ENCODE data around the gene PPOX. TPM values are rescaled to one million over a fixed set of nuclear protein-coding genes. Genes with fewer than 3 reads are reported as not detected.
A peak's percentile ranks its signal among the peaks of the same experiment; 100 is the strongest.

PPOX gene
- total RNA-seq, 1 donor from 2014 or later: 28.3 TPM

DNA sequence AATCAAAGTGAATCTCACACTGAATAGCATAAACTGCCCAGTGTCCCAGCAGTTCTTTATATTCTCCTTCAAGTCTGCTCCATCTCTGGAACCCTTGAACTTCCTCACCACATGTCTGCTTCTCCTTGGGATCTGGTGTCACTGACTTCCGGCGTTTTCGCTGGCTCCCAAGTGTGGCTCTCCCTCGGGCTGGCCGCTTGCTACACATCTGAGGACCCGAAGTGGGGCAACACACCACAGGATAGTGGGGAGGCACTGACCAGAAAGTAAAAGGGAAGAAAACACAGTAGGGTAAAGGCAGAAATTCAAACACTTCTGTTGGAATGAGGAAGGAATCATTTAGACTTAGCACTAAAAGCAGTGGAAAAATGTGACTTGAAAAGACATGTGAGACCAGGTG is 43.3 kb upstream of the PPOX start:
- H3K27me3 ChIP-seq (ENCODE audit: control insufficient read depth, insufficient read depth, low read length): no peaks in the 10 kb centered on the region
- TF ChIP-seq, protein P1, sequence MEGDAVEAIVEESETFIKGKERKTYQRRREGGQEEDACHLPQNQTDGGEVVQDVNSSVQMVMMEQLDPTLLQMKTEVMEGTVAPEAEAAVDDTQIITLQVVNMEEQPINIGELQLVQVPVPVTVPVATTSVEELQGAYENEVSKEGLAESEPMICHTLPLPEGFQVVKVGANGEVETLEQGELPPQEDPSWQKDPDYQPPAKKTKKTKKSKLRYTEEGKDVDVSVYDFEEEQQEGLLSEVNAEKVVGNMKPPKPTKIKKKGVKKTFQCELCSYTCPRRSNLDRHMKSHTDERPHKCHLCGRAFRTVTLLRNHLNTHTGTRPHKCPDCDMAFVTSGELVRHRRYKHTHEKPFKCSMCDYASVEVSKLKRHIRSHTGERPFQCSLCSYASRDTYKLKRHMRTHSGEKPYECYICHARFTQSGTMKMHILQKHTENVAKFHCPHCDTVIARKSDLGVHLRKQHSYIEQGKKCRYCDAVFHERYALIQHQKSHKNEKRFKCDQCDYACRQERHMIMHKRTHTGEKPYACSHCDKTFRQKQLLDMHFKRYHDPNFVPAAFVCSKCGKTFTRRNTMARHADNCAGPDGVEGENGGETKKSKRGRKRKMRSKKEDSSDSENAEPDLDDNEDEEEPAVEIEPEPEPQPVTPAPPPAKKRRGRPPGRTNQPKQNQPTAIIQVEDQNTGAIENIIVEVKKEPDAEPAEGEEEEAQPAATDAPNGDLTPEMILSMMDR (IDR thresholded peaks at IDR 0.05; ENCODE audit: insufficient read depth, low read length, poor library complexity, severe bottlenecking): no peak
- H3K36me3 ChIP-seq (ENCODE audit: control insufficient read depth, insufficient read depth, low read length): peaks cover 2% of the 10 kb centered on the region
- DNase-seq (ENCODE audit: low read depth): no peak
- no peak overlapping the region for H3K4me3 ChIP-seq (ENCODE audit: low read depth, low read length)

DNA sequence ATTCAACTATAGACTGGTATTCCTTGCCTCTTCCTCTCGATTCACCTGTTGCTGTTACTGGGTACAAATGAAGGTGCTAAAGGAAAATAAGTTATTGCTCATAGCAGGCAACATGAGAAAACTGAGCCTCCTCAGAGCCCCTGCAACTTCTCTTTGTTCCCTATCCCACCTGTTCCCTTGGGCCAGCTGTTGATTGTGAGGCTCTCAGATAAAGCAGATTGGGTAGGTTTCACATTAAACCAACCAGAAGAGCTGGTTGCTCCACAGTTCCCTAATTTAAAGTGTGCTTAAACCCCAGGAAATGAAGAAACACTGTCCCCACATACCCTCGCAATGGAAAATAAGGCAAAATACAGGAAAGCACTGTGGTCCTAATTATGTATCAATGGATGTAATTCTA is 38.6 kb upstream of the PPOX start:
- Histone ChIP-seq H3K27me3 (ENCODE audit: control insufficient read depth, insufficient read depth, low read length) (no peaks in the 10 kb centered on the region), H3K36me3 (ENCODE audit: control insufficient read depth, insufficient read depth, low read length) (no peaks in the 10 kb centered on the region), H3K4me3 (ENCODE audit: low read depth, low read length) (no peak overlapping the region)
- TF ChIP-seq, protein P1 (IDR thresholded peaks at IDR 0.05; ENCODE audit: insufficient read depth, low read length, poor library complexity, severe bottlenecking): no peak
- no peak for DNase-seq (ENCODE audit: low read depth)

DNA sequence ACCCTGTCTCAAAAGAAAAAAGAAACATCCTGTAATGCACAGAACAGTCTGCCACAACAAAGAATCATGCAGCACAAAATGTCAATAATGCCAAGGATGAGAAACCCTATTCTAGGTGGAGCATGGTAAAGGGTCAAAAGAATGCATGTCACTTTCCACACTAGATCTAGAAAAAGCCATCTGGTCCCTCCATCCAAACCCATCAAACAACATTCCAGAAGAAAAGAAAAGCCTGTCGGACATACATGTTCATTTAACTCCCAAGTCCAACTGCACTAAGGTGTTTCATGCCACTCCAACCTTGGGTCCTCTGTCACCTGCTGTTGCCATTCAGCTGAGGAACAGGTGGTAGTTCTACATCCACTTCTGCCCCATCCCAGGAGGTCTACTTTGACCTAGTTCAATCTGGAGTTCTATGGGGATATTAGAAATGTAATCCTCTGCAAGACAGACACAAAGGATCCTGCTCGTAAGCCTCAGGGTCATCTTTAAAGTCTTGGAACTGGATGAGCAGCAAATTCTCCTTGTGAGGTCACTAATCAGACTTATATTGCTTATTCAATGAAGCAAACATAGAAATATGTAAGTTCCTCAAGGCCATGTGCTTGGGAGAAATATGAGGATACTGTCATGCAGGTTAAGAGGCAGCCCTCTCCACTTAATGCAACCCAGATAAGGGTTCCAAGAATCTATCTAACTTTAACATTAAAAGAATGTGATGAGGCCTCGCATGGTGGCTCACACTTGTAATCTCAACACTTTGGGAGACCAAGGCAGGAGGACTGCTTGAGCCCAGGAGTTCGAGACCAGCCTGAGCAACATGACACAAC is 37.4 kb upstream of the PPOX start:
- TF ChIP-seq, protein P1 (IDR thresholded peaks at IDR 0.05; ENCODE audit: insufficient read depth, low read length, poor library complexity, severe bottlenecking): no peak
- DNase-seq (ENCODE audit: low read depth): no peak
- Histone ChIP-seq H3K27me3 (ENCODE audit: control insufficient read depth, insufficient read depth, low read length) (no peaks in the 10 kb centered on the region), H3K4me3 (ENCODE audit: low read depth, low read length) (no peak overlapping the region), H3K36me3 (ENCODE audit: control insufficient read depth, insufficient read depth, low read length) (no peaks in the 10 kb centered on the region)

DNA sequence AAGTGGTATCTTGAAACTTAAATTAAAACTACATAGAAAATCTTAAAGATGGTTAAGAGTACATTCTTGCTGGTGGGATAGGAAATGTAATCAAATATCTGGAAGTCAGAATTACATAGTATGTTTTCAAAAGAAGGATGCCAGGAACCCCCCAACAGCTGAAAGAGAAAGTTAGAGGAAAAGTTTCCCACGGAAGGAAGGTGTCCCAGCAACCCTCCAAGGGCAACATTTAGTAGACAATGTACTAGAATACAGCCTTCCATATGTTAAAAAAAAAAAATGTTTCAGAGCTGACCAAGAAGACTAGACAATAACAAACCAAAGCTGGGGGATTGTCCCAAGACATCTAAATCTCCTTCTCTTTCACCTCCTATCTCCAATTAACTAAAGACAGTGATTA is 36.0 kb upstream of the PPOX start:
- H3K36me3 ChIP-seq (ENCODE audit: control insufficient read depth, insufficient read depth, low read length): no peaks in the 10 kb centered on the region
- no peaks in the 10 kb centered on the region for H3K27me3 ChIP-seq (ENCODE audit: control insufficient read depth, insufficient read depth, low read length)
- no peak overlapping the region for H3K4me3 ChIP-seq (ENCODE audit: low read depth, low read length)
- no peak for DNase-seq (ENCODE audit: low read depth)
- TF ChIP-seq, protein P1 (IDR thresholded peaks at IDR 0.05; ENCODE audit: insufficient read depth, low read length, poor library complexity, severe bottlenecking): no peak

DNA sequence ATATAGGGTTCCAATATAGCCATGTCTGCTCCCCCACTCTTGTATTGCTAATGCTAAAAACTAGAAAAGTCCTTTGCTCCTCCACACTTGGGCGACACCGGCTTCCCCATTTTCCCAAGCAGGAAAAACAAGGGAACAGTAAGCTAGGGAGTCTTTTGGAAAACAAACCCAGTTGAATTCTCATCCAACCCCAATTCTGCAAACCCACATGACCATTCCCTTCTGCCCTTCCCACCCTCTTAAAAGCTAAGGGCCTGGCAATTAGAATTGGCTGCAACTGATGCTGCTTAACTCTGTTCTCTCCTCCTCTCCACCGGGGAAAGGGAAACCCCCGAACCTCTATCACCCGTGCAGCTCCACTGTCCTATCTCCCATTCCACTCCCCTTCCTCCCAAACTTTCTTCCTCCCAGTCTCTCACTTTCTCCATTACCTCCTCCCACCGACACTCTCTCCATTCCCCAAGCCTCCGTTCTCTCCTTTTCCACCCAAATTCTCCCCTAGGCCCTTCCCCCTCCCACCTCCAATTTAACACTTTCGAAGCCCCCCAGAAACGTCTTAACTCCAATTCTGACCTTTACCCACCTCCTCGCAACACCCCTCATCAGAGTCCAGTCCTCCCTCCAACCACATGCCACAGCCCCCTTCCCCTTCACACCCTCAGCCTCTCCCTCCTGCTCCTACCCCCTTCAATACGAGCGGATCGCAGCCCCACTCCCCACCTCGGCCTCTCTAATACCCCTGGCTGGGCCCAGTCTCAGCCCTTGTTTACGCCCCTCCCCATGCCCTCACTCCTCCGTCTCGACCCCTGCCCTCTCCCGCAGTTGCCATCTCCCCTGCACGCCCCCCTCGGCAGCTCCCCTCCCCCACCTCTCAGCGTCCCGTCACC is 34.5 kb upstream of the PPOX start:
- no peak for DNase-seq (ENCODE audit: low read depth)

More for the DNA sequence above, 34.5 kb upstream of the PPOX start:
- TF ChIP-seq, protein P1 (IDR thresholded peaks at IDR 0.05; ENCODE audit: insufficient read depth, low read length, poor library complexity, severe bottlenecking): no peak
- H3K36me3 ChIP-seq (ENCODE audit: control insufficient read depth, insufficient read depth, low read length): no peaks in the 10 kb centered on the region
- H3K4me3 ChIP-seq (ENCODE audit: low read depth, low read length): peak overlapping the region; percentile 92
- no peaks in the 10 kb centered on the region for H3K27me3 ChIP-seq (ENCODE audit: control insufficient read depth, insufficient read depth, low read length)
